CD4-positive, alpha-beta T cell treated with Interleukin-17A for 1 hour (primary cell): ENCODE results near the gene ADAMTS6.
"Not testable (repeated sequence)": the region's sequence is repeated elsewhere in the genome, so short reads cannot be mapped to it uniquely, and the experiment has no call there.

Experiments
- DNase-seq: peaks from one replicate; pipeline ENCODE4 v3.0.0-alpha.2; 2020

ADAMTS6 gene

GRCh38 chr5:65474130-65474711 lies 7.5 kb downstream of the ADAMTS6 start:
- no peak for DNase-seq

DNA sequence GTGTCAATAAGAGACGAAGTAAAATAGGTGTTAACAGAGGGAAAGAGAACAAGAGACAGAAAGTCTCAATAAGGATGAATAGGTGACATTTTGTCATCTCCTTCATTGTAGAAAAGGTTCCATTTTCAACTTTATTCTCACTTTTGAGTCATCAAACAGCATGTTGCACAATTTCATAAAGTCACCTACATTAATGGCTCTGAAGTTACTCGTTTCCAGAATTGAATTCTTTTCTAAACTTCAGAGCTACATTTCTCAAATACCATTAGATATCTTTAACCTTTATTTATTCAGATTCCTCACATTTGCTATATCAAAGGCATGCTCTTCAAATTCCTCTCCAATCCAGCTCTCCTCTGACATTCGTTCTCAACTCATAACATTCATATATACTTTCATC lies 13.1 kb downstream of the ADAMTS6 start:
- DNase-seq = no peak

- DNase-seq = no peak
These were observed 19.5 kb downstream of the ADAMTS6 start for GRCh38 chr5:65462139-65462705.

- no peak for DNase-seq
These were observed 20.2 kb downstream of the ADAMTS6 start for GRCh38 chr5:65461490-65461889.

DNA sequence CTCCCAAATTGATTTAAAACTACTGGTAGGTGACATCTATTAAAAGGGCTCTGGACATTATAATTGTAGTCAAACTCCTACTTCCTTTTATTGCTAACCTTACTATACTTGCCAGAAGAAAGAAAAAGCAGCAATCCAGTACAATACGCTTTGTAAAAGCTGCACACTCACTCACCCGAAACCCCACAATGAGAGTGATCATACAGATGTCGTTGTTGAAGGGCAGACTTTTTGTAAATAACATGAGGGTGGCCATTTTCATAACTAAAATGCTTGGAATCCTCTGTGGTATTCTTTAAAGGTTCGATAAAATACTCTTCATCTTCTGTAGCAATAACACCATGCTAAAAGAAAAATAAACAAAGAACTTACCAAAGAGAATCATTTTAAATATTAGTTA lies 21.7 kb downstream of the ADAMTS6 start:
- no peak for DNase-seq

- no peak for DNase-seq
These were observed 26.7 kb downstream of the ADAMTS6 start for GRCh38 chr5:65455064-65455463.

DNA sequence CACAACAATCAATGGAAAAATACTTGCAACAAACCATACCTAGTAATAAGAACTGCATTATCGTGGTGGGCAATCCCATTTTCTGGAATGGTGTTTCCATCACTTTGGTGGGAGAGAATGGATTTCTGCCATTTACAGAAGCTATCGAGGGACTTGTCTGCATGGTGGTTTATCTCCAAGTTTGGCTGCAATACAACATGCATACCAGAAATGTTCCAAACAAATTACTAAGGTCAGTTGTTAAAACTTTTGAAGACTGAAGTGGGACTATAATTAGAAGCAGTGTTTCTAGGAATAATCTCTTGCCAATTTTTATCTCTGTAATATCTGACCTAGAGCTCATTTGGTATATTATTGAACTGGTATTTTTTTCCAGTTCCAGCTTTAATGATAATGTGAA lies 30.3 kb downstream of the ADAMTS6 start:
- no peak for DNase-seq

- no peak for DNase-seq
These were observed 35.0 kb downstream of the ADAMTS6 start for GRCh38 chr5:65446682-65447081.

DNA sequence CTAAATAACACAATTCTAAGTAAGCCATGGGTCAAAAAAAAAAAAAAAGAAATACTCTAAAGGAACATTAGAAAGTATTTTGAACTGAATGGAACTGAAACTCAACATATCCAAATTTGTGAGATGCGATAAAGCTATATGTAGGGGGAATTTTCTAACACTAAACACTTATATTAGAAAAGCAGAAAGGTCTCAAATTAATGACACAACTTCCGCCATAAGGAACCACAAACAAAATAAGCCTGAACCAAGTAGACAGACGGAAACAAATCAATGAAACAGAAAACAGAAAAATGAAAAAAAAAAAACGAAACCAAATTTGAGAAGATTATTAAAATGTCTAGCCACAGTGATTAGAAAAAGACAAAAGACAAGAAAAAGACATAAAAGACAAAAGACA lies 39.9 kb downstream of the ADAMTS6 start:
- DNase-seq = no peak

- DNase-seq = no peak
These were observed 41.3 kb downstream of the ADAMTS6 start for GRCh38 chr5:65440456-65440855.

DNA sequence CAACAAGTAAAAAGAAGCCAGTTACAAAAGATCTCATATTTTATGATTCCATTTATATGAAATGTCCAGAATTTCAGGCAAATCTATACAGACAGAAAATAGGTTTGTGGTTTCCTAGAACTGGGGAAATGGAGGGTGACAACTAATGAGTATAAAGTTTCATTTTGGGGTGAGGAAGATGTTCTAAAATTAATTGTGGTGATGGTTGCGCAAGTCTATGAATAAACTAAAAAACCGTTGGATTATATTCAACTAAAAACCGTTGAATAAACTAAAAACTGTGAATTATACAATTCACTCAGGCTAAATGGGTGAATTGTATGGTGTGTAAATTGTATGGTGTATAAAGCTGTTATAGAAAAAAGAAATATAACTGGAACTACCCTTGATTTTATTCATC lies 47.6 kb downstream of the ADAMTS6 start:
- no peak for DNase-seq

DNA sequence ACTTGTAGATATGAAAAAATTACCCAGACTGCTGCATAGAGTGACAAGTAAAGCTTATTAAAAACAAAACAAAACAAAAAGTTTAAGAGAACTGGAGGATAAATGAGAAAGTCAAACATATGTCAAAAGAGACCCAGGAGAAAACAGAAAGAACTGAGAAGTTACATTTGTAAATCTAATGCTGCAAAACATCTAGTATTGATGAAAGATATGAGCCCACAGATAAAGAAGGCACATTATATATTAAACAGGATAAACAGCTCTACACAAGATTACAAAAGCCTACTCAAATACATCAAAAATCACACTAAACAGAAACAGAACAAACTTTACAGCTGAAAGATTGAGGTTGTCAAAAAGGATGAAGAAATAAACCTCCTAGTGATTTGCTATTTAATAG lies 55.1 kb downstream of the ADAMTS6 start:
- no peak for DNase-seq

- DNase-seq = no peak
These were observed 58.1 kb downstream of the ADAMTS6 start for GRCh38 chr5:65423623-65424022.

GRCh38 chr5:65418661-65419060 lies 63.1 kb downstream of the ADAMTS6 start:
- DNase-seq = no peak

DNA sequence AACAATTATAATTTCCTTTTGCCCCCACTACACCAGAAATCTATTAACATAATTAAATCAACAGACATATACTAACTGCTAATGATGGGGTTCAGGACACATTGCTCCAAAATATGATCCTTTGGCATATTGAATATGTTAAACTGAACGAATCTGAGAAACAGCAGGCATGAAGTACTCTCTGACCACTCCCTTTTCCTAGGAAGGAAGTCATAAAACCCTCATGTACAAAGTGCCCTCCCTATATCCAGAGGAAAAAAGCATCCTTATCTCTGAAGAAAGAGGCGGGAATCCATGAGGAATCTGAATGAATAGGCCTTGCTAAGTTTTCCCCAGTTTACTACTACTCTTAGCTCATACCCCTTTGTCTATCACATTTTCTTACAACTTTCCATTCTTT lies 67.9 kb downstream of the ADAMTS6 start:
- no peak for DNase-seq

- DNase-seq = no peak
These were observed 68.9 kb downstream of the ADAMTS6 start for GRCh38 chr5:65412842-65413241.

DNA sequence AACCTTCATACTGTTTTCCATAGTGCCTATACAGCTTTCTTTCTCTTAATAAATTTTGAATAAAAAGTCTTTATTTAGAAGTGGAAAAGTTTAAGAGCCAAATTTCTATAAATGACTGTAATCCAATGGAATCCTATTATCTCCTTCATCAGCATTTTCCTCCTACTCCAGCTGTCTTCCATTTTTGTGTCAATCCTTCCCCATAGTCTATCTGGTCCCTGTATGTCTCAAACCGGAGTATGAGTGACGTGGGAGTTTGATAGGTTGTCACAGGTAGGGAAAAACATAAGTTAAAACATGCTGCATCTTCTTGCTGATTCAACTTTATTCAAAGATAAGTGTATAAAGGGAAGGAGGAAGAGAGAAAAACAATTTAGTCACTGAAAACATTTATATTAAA lies 70.4 kb downstream of the ADAMTS6 start:
- DNase-seq = no peak

- DNase-seq = no peak
These were observed 86.1 kb downstream of the ADAMTS6 start for GRCh38 chr5:65395526-65396155.

DNA sequence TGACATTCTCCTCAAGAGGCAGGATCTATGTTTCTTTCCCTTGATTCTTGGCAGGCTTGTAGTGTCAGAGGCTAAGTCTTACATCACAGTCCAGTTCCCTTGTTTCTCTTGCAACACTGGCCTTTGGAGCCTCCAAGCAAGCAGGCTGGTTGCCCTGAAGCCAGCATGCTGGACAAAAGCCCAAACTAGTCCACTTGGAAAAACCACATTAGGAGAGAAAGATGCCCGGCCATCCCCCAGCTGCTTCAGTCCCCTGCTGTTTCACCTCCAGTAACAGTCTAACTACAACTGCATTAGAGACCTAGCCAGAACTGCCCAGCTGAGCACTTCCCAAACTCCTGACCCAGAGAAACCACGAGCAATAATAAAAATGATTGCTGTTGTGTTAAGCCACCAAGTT lies 87.6 kb downstream of the ADAMTS6 start:
- no peak for DNase-seq

DNA sequence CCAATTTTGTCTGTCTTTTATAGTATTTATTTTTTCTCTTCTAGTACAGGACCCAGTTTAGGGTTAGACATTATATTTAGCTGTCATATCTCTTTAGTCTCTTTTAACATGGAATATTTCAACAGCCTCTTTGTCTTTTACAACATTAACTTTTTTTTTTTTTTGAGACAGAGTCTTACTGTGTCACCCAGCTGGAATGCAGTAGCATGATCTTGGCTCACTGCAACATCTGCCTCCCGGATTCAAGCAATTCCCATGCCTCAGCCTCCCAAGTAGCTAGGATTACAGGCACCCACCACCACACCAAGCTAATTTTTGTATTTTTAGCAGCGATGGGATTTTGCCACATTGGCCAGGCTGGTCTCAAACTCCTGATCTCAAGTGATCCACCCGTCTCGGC lies 90.1 kb downstream of the ADAMTS6 start:
- no peak for DNase-seq

DNA sequence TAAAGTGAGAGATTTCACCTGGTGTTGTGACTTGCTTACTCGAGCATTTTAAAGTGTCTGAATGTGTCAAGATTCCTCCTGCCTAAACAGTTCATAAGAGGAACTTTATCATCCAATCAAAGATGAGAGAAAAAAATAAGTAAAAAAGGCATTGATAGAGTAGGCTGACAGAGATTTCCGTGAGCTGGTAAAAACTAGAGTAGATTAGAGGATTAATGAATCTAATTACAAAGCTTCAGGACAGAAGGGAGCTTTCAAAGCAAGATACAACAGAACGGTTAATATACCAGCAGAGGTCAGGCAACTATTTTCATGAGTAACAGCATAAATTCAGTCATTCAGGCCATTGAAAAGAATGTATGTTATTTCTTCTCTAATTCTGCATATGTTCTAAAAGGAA lies 91.5 kb downstream of the ADAMTS6 start:
- DNase-seq = no peak

- DNase-seq = no peak
These were observed 97.9 kb downstream of the ADAMTS6 start for GRCh38 chr5:65383859-65384258.

GRCh38 chr5:65382582-65382981 lies 99.1 kb downstream of the ADAMTS6 start:
- no peak for DNase-seq

DNA sequence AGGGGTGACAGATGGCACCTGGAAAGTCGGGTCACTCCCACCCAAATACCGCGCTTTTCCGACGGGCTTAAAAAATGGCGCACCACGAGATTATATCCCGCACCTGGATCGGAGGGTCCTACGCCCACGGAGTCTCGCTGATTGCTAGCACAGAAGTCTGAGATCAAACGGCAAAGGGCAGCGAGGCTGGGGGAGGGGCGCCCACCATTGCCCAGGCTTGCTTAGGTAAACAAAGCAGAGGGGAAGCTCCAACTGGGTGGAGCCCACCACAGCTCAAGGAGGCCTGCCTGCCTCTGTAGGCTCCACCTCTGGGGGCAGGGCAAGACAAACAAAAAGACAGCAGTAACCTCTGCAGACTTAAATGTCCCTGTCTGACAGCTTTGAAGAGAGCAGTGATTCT lies 111.2 kb downstream of the ADAMTS6 start:
- DNase-seq = not testable (repeated sequence)

- no peak for DNase-seq
These were observed 115.1 kb downstream of the ADAMTS6 start for GRCh38 chr5:65366655-65367054.
